Liver (tissue), 9 donors: ENCODE results near the gene EPB41L4A. TPM values are rescaled to one million over a fixed set of nuclear protein-coding genes. Genes with fewer than 3 reads are reported as not detected.

ENCODE experiments used
- DNase-seq: peaks from one replicate; pipeline ENCODE4 v3.0.0-alpha.2; 2017; ENCODE audit warnings: low spot score
- H3K27ac ChIP-seq, 2 donors: one replicate each; pipeline ENCODE4 v1.7.0; 2013; ENCODE audit warnings: inconsistent platforms in 2 of 2, low read length in 2 of 2, control low read depth in 1 of 2, low read depth in 1 of 2, mild to moderate bottlenecking in 1 of 2
- H3K27me3 ChIP-seq, 4 donors: one replicate each; pipeline versions ENCODE4 v1.6.1 to v1.7.0; 2013; ENCODE audit warnings: low read length in 3 of 4, inconsistent platforms in 1 of 4, mild to moderate bottlenecking in 1 of 4, moderate library complexity in 1 of 4; ENCODE audit not compliant: control insufficient read depth in 4 of 4, insufficient read depth in 4 of 4
- H3K36me3 ChIP-seq, 4 donors: one replicate each; pipeline versions ENCODE4 v1.6.1 to v1.7.0; 2013; ENCODE audit warnings: low read length in 3 of 4, mild to moderate bottlenecking in 3 of 4, low read depth in 1 of 4, moderate library complexity in 1 of 4; ENCODE audit not compliant: control insufficient read depth in 4 of 4, insufficient read depth in 3 of 4
- H3K4me1 ChIP-seq, 4 donors: one replicate each; pipeline versions ENCODE4 v1.6.1 to v1.7.0; 2013; ENCODE audit warnings: low read length in 3 of 4, mild to moderate bottlenecking in 3 of 4, moderate library complexity in 1 of 4; ENCODE audit not compliant: control insufficient read depth in 4 of 4, insufficient read depth in 4 of 4
- H3K4me3 ChIP-seq, 3 donors: one replicate each; pipeline versions ENCODE4 v1.6.1 to v1.7.0; 2013; ENCODE audit warnings: low read length in 3 of 3, control low read depth in 1 of 3, low read depth in 1 of 3, mild to moderate bottlenecking in 1 of 3
- H3K9ac ChIP-seq, 2 donors: one replicate each; pipeline ENCODE4 v1.7.0; 2013; ENCODE audit warnings: low read length in 2 of 2, mild to moderate bottlenecking in 2 of 2, moderate library complexity in 2 of 2, control low read depth in 1 of 2, low read depth in 1 of 2
- H3K9me3 ChIP-seq, 4 donors: one replicate each; pipeline versions ENCODE4 v1.6.1 to v1.7.0; 2013; ENCODE audit warnings: low read length in 3 of 4; ENCODE audit not compliant: control insufficient read depth in 4 of 4
- EGR1 ChIP-seq, 2 donors: IDR thresholded peaks; 2 replicates each; pipeline ENCODE4 v1.6.1; 2016 to 2018; ENCODE audit warnings: antibody characterized with exemption in 2 of 2, low read depth in 2 of 2
- FOXA1 ChIP-seq: IDR thresholded peaks from 2 replicates; pipeline ENCODE4 v1.6.1; 2016; ENCODE audit warnings: antibody characterized with exemption
- FOXA2 ChIP-seq: IDR thresholded peaks from 2 replicates; pipeline ENCODE4 v1.6.1; 2016; ENCODE audit warnings: antibody characterized with exemption
- GABPA ChIP-seq, 2 donors: IDR thresholded peaks in 1 of 2; conservative IDR thresholded peaks in 1 of 2; 2 replicates each; pipeline ENCODE4 v1.6.1; 2016; ENCODE audit warnings: antibody characterized with exemption in 2 of 2, mild to moderate bottlenecking in 1 of 2, moderate library complexity in 1 of 2
- HNF4A ChIP-seq, 2 donors: conservative IDR thresholded peaks; 2 replicates each; pipeline ENCODE4 v1.6.1; 2016; ENCODE audit warnings: antibody characterized with exemption in 2 of 2, mild to moderate bottlenecking in 2 of 2
- HNF4G ChIP-seq: IDR thresholded peaks from 2 replicates; pipeline ENCODE4 v1.6.1; 2016; ENCODE audit warnings: antibody characterized with exemption
- JUND ChIP-seq, 2 donors: IDR thresholded peaks; 2 replicates each; pipeline ENCODE4 v1.6.1; 2016; ENCODE audit warnings: antibody characterized with exemption in 2 of 2
- NR2F2 ChIP-seq: IDR thresholded peaks from 2 replicates; pipeline ENCODE4 v1.6.1; 2016; ENCODE audit warnings: antibody characterized with exemption
- RAD21 ChIP-seq, 2 donors: IDR thresholded peaks; 2 replicates each; pipeline ENCODE4 v1.6.1; 2016; ENCODE audit warnings: antibody characterized with exemption in 2 of 2, mild to moderate bottlenecking in 2 of 2
- SP1 ChIP-seq: IDR thresholded peaks from 2 replicates; pipeline ENCODE4 v1.6.1; 2018; ENCODE audit warnings: antibody characterized with exemption, mild to moderate bottlenecking
- TAF1 ChIP-seq: conservative IDR thresholded peaks from 2 replicates; pipeline ENCODE4 v1.6.1; 2016; ENCODE audit warnings: antibody characterized with exemption, mild to moderate bottlenecking
- YY1 ChIP-seq: IDR thresholded peaks from 2 replicates; pipeline ENCODE4 v1.6.1; 2016; ENCODE audit warnings: antibody characterized with exemption, mild to moderate bottlenecking
- WGBS: extraction: QIAGEN DNeasy Blood & Tissue Kit; methylation state at CpG from one replicate; pipeline ENCODE4 v1.1.7; 2013; 5-methylcytosine and 5-hydroxymethylcytosine counted together
- polyA plus RNA-seq, 2 donors: library from polyadenylated mRNA; stranded (reverse) in 1 of 2; unstranded in 1 of 2; fragments of 200-250 nt in 1 of 2; fragments of >200 nt in 1 of 2; fragmentation: Nextera tagmentation in 1 of 2; extraction: Ambion mirVana in 1 of 2; gene quantifications; one replicate each; pipeline versions ENCODE4 v1.2.1 to v1.2.3, GENCODE V29; 2013 to 2015
- total RNA-seq, 2 donors: library from RNA; depleted of rRNA; stranded (reverse); fragments of >200 nt; gene quantifications; one replicate each; pipeline ENCODE4 v1.2.3, GENCODE V29; 2014
- TF ChIP-seq, protein P1 (sequence below): IDR thresholded peaks from 2 replicates; pipeline ENCODE4 v1.6.1; 2016; ENCODE audit warnings: antibody characterized with exemption
- TF ChIP-seq, protein P2 (sequence below): IDR thresholded peaks from 2 replicates; pipeline ENCODE4 v1.6.1; 2016; ENCODE audit warnings: antibody characterized with exemption
- TF ChIP-seq, protein P3 (sequence below): IDR thresholded peaks from 2 replicates; pipeline ENCODE4 v1.6.1; 2016; ENCODE audit warnings: antibody characterized with exemption
- TF ChIP-seq, protein P4 (sequence below): IDR thresholded peaks from 2 replicates; pipeline ENCODE4 v1.6.1; 2016; ENCODE audit warnings: antibody characterized with exemption, mild to moderate bottlenecking
- donor health status: healthy.
- donor health status: healthy.
- donor health status: healthy.
- donor health status: healthy.
- donor health status: healthy.

Gene EPB41L4A
- total and polyA plus RNA-seq, 4 donors = 1.1 to 8.0 (median 3.9) TPM

DNA sequence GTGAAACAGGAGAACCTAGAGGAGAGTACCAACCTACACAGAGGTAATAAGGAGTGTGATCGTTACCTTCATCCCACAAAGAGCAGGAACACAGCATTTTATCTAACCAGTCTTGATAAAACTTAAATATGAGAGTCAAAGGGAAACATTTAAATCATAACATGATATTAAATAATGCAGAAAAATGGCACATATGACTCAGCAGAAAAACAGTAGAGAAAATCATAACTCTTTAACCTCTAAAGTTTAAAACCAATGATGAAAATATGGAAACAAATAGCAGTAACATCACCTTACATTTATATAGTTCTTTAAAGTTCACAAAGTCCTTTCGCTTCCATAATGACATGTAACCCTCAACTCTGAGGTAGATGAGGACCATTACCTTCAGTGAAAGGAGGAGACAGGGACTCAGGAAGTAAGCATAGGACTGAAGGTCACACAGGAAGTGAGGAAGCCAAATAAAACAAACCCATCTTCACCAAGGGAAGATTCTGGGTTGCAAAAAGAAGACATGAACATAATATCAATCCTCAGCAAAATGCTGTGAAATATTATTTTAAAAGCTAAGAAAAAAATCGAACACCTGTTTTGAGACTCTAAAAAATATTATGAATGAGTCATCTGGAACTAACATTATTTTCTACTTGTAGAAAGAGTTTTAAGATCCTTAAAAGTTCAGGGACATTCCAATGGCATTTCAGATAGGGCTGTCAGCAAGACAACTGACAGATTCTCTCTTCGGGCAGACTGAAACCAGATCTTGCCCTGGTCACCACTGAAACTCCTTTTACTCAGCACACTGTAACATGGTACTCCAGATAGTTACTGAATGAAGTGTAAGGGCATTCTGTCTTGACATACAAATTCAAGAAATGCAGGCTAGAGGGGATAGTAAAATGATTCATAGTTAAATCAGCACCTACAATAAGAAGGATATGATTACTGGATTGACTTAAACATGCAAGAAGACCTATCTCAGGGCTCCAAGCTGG is 148.5 kb downstream of the EPB41L4A start:
- no peak for DNase-seq
- Histone ChIP-seq H3K9ac (no peak overlapping the region), H3K36me3 (no peaks in the 10 kb centered on the region), H3K4me1 (no peaks in the 10 kb centered on the region), H3K27me3 (no peaks in the 10 kb centered on the region), H3K4me3 (no peak overlapping the region), H3K9me3 (no peaks in the 10 kb centered on the region), H3K27ac (no peak overlapping the region)
- TF ChIP-seq HNF4G (no peak), YY1 (no peak), RAD21 (IDR thresholded peaks at IDR 0.05) (no peak), HNF4A (conservative IDR thresholded peaks at IDR 0.05) (no peak), EGR1 (IDR thresholded peaks at IDR 0.05; ENCODE audit: low read depth in 2 of 2) (no peak)
- TF ChIP-seq, protein P1, sequence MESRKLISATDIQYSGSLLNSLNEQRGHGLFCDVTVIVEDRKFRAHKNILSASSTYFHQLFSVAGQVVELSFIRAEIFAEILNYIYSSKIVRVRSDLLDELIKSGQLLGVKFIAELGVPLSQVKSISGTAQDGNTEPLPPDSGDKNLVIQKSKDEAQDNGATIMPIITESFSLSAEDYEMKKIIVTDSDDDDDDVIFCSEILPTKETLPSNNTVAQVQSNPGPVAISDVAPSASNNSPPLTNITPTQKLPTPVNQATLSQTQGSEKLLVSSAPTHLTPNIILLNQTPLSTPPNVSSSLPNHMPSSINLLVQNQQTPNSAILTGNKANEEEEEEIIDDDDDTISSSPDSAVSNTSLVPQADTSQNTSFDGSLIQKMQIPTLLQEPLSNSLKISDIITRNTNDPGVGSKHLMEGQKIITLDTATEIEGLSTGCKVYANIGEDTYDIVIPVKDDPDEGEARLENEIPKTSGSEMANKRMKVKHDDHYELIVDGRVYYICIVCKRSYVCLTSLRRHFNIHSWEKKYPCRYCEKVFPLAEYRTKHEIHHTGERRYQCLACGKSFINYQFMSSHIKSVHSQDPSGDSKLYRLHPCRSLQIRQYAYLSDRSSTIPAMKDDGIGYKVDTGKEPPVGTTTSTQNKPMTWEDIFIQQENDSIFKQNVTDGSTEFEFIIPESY = no peak
- TF ChIP-seq, protein P2, sequence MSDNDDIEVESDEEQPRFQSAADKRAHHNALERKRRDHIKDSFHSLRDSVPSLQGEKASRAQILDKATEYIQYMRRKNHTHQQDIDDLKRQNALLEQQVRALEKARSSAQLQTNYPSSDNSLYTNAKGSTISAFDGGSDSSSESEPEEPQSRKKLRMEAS = no peak
- 77% methylated on average over 4 of the region's 4 CpGs for WGBS

DNA sequence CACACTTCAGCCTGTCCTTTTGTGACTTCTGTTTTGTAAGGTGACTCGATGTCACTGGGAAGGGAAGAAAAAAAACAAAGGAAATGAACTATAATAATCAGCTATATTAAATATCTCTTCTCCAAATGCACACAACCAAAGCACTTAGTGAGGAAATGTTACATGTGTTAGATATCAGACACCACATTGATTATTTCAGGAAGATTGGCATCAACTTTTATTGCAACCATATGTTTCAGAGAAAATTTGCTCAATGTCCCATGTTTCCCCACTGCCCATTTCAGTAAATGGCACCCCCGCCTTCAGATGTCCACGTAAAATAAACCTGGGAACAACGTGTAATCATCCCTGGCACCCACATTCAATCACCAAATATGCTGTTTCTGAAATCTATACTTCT is 151.8 kb downstream of the EPB41L4A start:
- Histone ChIP-seq H3K4me3 (no peak overlapping the region), H3K9ac (no peak overlapping the region), H3K9me3 (no peaks in the 10 kb centered on the region), H3K27me3 (no peaks in the 10 kb centered on the region), H3K27ac (no peak overlapping the region), H3K36me3 (no peaks in the 10 kb centered on the region), H3K4me1 (no peaks in the 10 kb centered on the region)
- DNase-seq = no peak
- no peak for TF ChIP-seq SP1
- TF ChIP-seq FOXA2 = no peak
- TF ChIP-seq, protein P2 = no peak
- no peak for TF ChIP-seq RAD21 (IDR thresholded peaks at IDR 0.05)
- TF ChIP-seq EGR1 (IDR thresholded peaks at IDR 0.05; ENCODE audit: low read depth in 2 of 2) = no peak
- 71% methylated on average over 4 of the region's 4 CpGs for WGBS

DNA sequence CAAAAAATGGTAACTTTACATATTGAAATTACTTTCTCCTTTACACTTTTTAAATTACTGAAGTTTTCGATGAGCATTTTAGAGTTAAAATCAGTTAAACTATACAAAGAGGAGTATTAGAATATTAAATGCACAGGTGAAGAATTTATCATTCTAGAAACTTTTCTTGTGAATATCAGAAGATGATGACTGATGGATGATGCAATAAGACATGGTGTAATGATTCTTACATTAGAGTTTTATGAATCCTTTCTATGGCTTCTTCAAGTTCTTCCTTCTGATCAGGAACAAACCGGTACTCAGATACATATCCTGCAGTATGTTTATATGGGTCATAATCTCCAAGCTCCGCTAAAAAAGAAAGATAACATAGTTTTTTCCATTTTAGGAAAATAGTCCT is 154.4 kb downstream of the EPB41L4A start:
- WGBS = 96% methylated on average over 3 of the region's 3 CpGs
- H3K4me3 ChIP-seq = no peak overlapping the region
- no peak for TF ChIP-seq SP1
- no peak for TF ChIP-seq YY1
- no peak for TF ChIP-seq GABPA (IDR thresholded peaks at IDR 0.05 in 1 of 2, conservative IDR thresholded peaks at IDR 0.05 in 1 of 2)
- TF ChIP-seq, protein P3, sequence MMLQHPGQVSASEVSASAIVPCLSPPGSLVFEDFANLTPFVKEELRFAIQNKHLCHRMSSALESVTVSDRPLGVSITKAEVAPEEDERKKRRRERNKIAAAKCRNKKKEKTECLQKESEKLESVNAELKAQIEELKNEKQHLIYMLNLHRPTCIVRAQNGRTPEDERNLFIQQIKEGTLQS = no peak
- no peak for TF ChIP-seq EGR1 (IDR thresholded peaks at IDR 0.05; ENCODE audit: low read depth in 2 of 2)
- TF ChIP-seq TAF1 = no peak
- no peak for TF ChIP-seq NR2F2
- TF ChIP-seq, protein P4, sequence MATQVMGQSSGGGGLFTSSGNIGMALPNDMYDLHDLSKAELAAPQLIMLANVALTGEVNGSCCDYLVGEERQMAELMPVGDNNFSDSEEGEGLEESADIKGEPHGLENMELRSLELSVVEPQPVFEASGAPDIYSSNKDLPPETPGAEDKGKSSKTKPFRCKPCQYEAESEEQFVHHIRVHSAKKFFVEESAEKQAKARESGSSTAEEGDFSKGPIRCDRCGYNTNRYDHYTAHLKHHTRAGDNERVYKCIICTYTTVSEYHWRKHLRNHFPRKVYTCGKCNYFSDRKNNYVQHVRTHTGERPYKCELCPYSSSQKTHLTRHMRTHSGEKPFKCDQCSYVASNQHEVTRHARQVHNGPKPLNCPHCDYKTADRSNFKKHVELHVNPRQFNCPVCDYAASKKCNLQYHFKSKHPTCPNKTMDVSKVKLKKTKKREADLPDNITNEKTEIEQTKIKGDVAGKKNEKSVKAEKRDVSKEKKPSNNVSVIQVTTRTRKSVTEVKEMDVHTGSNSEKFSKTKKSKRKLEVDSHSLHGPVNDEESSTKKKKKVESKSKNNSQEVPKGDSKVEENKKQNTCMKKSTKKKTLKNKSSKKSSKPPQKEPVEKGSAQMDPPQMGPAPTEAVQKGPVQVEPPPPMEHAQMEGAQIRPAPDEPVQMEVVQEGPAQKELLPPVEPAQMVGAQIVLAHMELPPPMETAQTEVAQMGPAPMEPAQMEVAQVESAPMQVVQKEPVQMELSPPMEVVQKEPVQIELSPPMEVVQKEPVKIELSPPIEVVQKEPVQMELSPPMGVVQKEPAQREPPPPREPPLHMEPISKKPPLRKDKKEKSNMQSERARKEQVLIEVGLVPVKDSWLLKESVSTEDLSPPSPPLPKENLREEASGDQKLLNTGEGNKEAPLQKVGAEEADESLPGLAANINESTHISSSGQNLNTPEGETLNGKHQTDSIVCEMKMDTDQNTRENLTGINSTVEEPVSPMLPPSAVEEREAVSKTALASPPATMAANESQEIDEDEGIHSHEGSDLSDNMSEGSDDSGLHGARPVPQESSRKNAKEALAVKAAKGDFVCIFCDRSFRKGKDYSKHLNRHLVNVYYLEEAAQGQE = no peak
- TF ChIP-seq, protein P2 = no peak
- TF ChIP-seq HNF4G = no peak
- TF ChIP-seq RAD21 (IDR thresholded peaks at IDR 0.05) = no peak
- no peak for TF ChIP-seq JUND (IDR thresholded peaks at IDR 0.05)
- TF ChIP-seq HNF4A (conservative IDR thresholded peaks at IDR 0.05) = no peak
- TF ChIP-seq, protein P1 = no peak
- no peak for TF ChIP-seq FOXA1

More for the DNA sequence above, 154.4 kb downstream of the EPB41L4A start:
- no peaks in the 10 kb centered on the region for H3K36me3 ChIP-seq
- no peaks in the 10 kb centered on the region for H3K4me1 ChIP-seq
- no peaks in the 10 kb centered on the region for H3K9me3 ChIP-seq
- no peak overlapping the region for H3K27ac ChIP-seq
- no peak overlapping the region for H3K9ac ChIP-seq
- no peaks in the 10 kb centered on the region for H3K27me3 ChIP-seq
- no peak for DNase-seq
